Keratinocyte (primary cell): ENCODE data around the gene ARHGAP45.

ENCODE experiments used
- EZH2 ChIP-seq: IDR thresholded peaks from one replicate; pipeline ENCODE4 v1.6.1; 2012; ENCODE audit warnings: inconsistent platforms, mild to moderate bottlenecking, low read length, moderate library complexity
- TF ChIP-seq, protein P1 (sequence below), 3 experiments: IDR thresholded peaks in 1 of 3; conservative IDR thresholded peaks in 1 of 3; optimal IDR thresholded peaks in 1 of 3; 2 replicates in 2 of 3; 3 replicates in 1 of 3; pipeline versions ENCODE3 to v1.5.1; 2011; ENCODE audit warnings: low read length in 3 of 3, mild to moderate bottlenecking in 3 of 3, moderate library complexity in 2 of 3, control low read depth in 1 of 3, inconsistent platforms in 1 of 3; ENCODE audit not compliant: insufficient read depth in 2 of 3; ENCODE audit errors: extremely low read depth in 1 of 3

DNA sequence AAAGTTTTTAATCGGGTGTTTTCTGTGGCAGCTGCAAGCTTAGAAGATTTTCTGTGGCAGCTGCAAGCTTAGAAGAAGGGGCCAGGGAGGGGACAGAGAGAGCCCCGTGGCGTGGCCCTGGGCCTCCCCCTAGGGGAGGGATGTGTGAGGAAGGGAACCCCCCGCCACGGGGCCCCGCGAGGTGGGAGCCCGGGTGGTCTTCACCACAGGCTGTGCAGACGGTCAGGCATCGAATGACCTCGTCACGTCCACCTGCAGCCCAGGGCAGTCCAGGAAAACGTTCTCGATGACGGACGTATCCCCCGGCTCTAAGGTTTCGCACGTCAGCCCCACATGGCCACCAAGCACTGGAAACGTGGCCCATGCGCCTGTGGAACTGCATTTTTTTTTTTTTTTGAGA lies 19.6 kb downstream of the ARHGAP45 start:
- TF ChIP-seq, protein P1, sequence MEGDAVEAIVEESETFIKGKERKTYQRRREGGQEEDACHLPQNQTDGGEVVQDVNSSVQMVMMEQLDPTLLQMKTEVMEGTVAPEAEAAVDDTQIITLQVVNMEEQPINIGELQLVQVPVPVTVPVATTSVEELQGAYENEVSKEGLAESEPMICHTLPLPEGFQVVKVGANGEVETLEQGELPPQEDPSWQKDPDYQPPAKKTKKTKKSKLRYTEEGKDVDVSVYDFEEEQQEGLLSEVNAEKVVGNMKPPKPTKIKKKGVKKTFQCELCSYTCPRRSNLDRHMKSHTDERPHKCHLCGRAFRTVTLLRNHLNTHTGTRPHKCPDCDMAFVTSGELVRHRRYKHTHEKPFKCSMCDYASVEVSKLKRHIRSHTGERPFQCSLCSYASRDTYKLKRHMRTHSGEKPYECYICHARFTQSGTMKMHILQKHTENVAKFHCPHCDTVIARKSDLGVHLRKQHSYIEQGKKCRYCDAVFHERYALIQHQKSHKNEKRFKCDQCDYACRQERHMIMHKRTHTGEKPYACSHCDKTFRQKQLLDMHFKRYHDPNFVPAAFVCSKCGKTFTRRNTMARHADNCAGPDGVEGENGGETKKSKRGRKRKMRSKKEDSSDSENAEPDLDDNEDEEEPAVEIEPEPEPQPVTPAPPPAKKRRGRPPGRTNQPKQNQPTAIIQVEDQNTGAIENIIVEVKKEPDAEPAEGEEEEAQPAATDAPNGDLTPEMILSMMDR (optimal IDR thresholded peaks at IDR 0.05 in 1 of 3, IDR thresholded peaks at IDR 0.05 in 1 of 3, conservative IDR thresholded peaks at IDR 0.05 in 1 of 3; ENCODE audit: extremely low read depth in 1 of 3, insufficient read depth in 2 of 3, low read length in 3 of 3) = no peak
- TF ChIP-seq EZH2 = no peak
